Fibroblast of the aortic adventitia (primary cell): ENCODE measurements around the gene BBOF1. TPM values are rescaled to one million over a fixed set of nuclear protein-coding genes. Genes with fewer than 3 reads are reported as not detected.
A peak's percentile ranks its signal among the peaks of the same experiment; 100 is the strongest.
"Not testable (repeated sequence)": the region's sequence is repeated elsewhere in the genome, so short reads cannot be mapped to it uniquely, and the experiment has no call there.

Experiments
- DNase-seq: peaks from one replicate; pipeline ENCODE4 v3.0.0-alpha.2; 2010; ENCODE audit warnings: low read depth
- H3K4me3 ChIP-seq: 2 replicates; pipeline ENCODE4 v1.5.1; 2011; ENCODE audit warnings: low read depth, mild to moderate bottlenecking, control low read depth, low read length, moderate library complexity
- CTCF ChIP-seq: IDR thresholded peaks from 2 replicates; pipeline ENCODE4 v1.5.1; 2011; ENCODE audit warnings: mild to moderate bottlenecking, low read length, control low read depth, inconsistent platforms; ENCODE audit not compliant: insufficient read depth
- total RNA-seq: library from RNA; depleted of rRNA; stranded (reverse); fragments of >200 nt; gene quantifications from 2 replicates; pipeline ENCODE4 v1.2.3, GENCODE V29; 2012; ENCODE audit warnings: low replicate concordance

Gene BBOF1
- 9.8 and 13.2 TPM in 2 replicates for total RNA-seq

GRCh38 chr14:74018586-74019407, at the start of gene BBOF1, which contains the start of gene ENTPD5:
Gene BBOF1 (plus strand): TSS chr14:74019349. CDS start chr14:74019479, 130 bp downstream.
Gene ENTPD5 (minus strand): TSS chr14:74019288. CDS start chr14:73988102, 31,186 bp downstream.
- DNase-seq, result peak; percentile 76
- TF ChIP-seq CTCF, result no peak

DNA sequence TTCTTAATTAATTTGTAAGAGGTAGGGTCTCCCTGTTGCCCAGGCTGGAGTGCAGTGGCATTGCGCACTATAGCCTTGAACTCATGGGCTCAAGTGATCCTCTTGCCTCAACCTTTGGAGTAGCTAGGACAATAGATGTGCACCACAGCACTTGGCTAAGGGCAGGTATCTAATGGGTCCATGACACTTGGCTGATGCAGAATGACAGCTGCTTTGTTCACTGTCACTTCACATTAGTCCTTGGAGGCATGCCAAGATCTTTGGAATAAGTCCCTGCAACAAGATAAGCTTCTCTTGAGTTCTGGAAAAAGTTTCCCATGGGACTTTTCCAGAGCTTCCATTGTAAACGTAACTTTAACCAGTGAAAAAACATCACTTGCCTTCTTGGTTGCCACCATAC, 45.7 kb upstream of the BBOF1 start:
- TF ChIP-seq CTCF, result no peak
- DNase-seq, result no peak
- H3K4me3 ChIP-seq, result no peak overlapping the region

More at GRCh38 chr14:74018586-74019407, at the start of gene BBOF1, which contains the start of gene ENTPD5:
- H3K4me3 ChIP-seq, result peak within 1 kb of the TSS; percentile 92

DNA sequence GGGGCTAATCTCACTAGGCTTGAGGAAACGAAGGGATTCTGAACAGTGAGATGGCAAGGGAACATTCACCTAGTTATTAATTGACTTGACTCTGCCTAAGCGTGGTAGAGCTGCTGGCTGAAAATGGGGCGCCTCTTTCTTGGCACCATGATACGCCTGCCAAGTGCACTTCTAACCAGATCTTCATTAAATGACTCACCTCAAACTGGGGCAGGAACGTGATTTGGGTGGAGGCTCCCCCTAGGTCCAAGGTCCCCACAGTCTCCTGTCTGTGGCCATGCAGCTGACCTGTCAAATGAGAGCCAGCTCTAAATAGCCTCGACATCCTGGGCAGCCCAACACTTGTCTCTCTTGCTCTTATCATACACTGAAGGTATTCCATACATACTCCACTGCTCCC, 43.0 kb upstream of the BBOF1 start:
- DNase-seq, result no peak
- H3K4me3 ChIP-seq, result no peak overlapping the region
- TF ChIP-seq CTCF, result no peak

DNA sequence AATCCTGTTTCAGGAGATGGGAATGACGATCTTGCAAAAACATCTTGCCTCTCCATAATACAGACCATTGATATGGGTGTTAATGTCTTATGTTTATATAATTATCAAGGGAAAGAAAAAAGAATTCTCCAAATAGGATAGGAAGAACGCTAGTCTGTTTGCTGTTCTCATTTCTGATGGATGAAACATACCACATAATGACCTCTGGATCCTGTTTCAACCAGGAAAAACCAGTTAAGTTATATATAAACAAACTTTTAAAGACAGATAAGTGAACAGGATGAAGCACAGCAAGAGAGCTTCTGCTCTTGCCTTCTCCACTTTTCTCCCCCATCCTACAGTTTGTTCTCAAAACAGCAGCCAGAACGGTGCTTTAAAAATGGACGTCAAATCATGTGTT, 41.3 kb upstream of the BBOF1 start:
- no peak for DNase-seq
- no peak overlapping the region for H3K4me3 ChIP-seq
- no peak for TF ChIP-seq CTCF

DNA sequence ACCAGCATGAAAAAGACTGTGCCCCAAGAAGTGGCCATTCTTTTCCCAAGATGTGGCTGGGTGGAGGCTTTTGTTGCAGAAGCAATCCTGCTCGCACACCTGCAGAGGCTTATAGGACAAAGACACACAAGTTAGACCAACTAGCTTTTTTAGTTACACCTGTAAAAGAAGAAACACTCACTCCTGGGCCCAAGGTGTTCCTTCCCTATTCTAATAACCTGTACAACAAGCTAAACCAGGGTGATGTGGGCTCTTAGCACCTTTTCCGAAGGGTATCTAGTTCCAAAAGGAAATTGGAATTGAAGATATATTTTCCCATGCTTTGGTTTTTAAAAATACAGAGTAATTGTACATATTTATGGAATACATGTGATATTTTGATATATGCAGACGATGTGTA, 31.1 kb upstream of the BBOF1 start:
- DNase-seq, result no peak
- no peak overlapping the region for H3K4me3 ChIP-seq
- no peak for TF ChIP-seq CTCF

DNA sequence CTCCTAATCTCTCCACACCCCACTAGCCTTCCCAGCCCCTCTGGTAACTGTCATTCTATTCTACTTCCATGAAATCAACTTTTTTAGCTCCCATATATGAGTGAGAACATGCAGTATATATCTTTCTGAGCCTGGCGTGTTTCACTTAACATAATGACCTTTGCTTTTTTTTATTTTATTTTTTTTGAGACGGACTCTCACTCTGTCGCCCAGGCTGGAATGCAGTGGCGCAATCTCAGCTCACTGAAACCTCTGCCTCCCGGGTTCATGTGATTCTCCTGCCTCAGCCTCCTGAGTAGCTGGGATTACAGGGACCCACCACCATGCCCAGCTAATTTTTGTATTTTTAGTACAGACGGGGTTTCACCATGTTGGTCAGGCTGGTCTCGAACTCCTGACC, 30.5 kb upstream of the BBOF1 start:
- DNase-seq, H3K4me3 ChIP-seq: not testable (repeated sequence)

DNA sequence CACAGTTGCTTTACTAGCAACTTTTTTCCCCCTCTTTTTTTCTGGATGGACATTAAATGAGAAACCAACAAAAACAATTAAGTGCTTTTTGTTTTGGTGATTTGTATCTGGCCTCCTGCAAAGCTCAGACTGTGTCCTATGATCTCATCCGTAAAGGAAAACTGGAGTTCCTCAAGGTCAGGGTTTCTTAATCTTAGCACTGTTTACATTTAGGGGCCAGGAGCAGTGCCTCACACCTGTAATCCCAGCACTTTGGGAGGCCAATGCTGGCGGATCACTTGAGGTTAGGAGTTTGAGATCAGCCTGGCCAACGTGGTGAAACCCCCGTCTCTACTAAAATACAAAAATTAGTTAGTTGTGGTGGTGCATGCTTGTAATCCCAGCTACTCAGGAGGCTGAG, 28.1 kb upstream of the BBOF1 start:
- TF ChIP-seq CTCF, result no peak
- no peak for DNase-seq
- H3K4me3 ChIP-seq, result no peak overlapping the region

DNA sequence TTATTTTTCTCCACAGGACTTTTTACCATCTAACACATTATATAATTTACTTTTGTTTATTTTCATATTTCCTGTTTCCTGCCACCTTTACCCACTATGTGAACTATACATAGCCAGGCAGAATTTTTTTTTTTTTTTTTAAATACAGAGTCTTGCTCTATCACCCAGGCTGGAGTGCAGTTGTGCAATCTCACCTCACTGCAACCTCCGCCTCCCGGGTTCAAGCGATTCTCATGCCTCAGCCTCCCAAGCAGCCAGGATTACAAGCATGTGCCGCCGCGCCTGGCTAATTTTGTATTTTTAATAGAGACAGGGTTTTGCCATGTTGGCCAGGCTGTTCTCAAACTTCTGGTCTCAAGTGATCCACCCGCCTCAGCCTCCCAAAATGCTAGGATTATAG, 24.2 kb upstream of the BBOF1 start:
- not testable (repeated sequence) for H3K4me3 ChIP-seq, DNase-seq
